GM23338 (cell line): ENCODE data around the gene CD99L2. TPM values are rescaled to one million over a fixed set of nuclear protein-coding genes. Genes with fewer than 3 reads are reported as not detected.

Experiments
- ATAC-seq: fragments of 200-7000 bp; cut with Tn5 transposase; 3 replicates; pipeline ENCODE4 v1.9.1; 2020
- DNase-seq: peaks from one replicate; pipeline ENCODE4 v3.0.0-alpha.2; 2015; ENCODE audit warnings: low spot score
- H2AFZ ChIP-seq: fragments of 200-600 bp; sonication (generic); 2 replicates; pipeline ENCODE4 v1.8.0; 2016; ENCODE audit warnings: antibody characterized with exemption, mild to moderate bottlenecking, moderate library complexity
- H3F3A ChIP-seq: fragments of 200-600 bp; sonication (generic); replicated peaks from 2 replicates; pipeline ENCODE4 v1.8.0; 2017; ENCODE audit warnings: antibody characterized with exemption, mixed run types, low read depth
- H3K27ac ChIP-seq: fragments of 200-600 bp; sonication (generic); 2 replicates; pipeline ENCODE4 v1.6.1; 2016; ENCODE audit warnings: low read depth
- H3K27me3 ChIP-seq: fragments of 200-600 bp; sonication (generic); 2 replicates; pipeline ENCODE4 v1.8.0; 2016; ENCODE audit warnings: mild to moderate bottlenecking, mixed run types, moderate library complexity; ENCODE audit not compliant: insufficient read depth
- H3K36me3 ChIP-seq: fragments of 200-600 bp; sonication (generic); 2 replicates; pipeline ENCODE4 v1.8.0; 2016; ENCODE audit warnings: mild to moderate bottlenecking; ENCODE audit not compliant: insufficient read depth
- H3K4me1 ChIP-seq: fragments of 200-600 bp; sonication (generic); 2 replicates; pipeline ENCODE4 v1.8.0; 2016; ENCODE audit warnings: mild to moderate bottlenecking, moderate library complexity; ENCODE audit not compliant: insufficient read depth
- H3K4me2 ChIP-seq: fragments of 200-600 bp; sonication (generic); 2 replicates; pipeline ENCODE4 v1.7.1; 2017; ENCODE audit warnings: mixed run types
- H3K4me3 ChIP-seq: fragments of 200-600 bp; sonication (generic); 2 replicates; pipeline ENCODE4 v1.6.1; 2016; ENCODE audit warnings: mixed run types
- H3K79me2 ChIP-seq: fragments of 200-600 bp; sonication (generic); replicated peaks from 2 replicates; pipeline ENCODE4 v1.8.0; 2017; ENCODE audit warnings: mild to moderate bottlenecking; ENCODE audit not compliant: insufficient read depth
- H3K9me2 ChIP-seq: fragments of 200-600 bp; sonication (generic); 2 replicates; pipeline ENCODE4 v1.8.0; 2017; ENCODE audit not compliant: insufficient read depth
- H4K20me1 ChIP-seq: fragments of 200-600 bp; sonication (generic); replicated peaks from 2 replicates; pipeline ENCODE4 v1.8.0; 2017; ENCODE audit warnings: mild to moderate bottlenecking; ENCODE audit not compliant: insufficient read depth
- H3K27ac Mint-ChIP-seq: 2 replicates; pipeline ENCODE4 v1.8.0; 2020; ENCODE audit warnings: inconsistent platforms, mild to moderate bottlenecking, moderate library complexity, mixed read lengths
- H3K27me3 Mint-ChIP-seq: 3 replicates; pipeline ENCODE4 v1.8.0; 2022; ENCODE audit warnings: low read depth, mild to moderate bottlenecking, moderate library complexity, mixed read lengths, inconsistent platforms; ENCODE audit not compliant: insufficient read depth, poor library complexity
- H3K36me3 Mint-ChIP-seq: 3 replicates; pipeline ENCODE4 v1.8.0; 2021; ENCODE audit warnings: low read depth, mild to moderate bottlenecking, inconsistent platforms, moderate library complexity, mixed read lengths
- H3K4me1 Mint-ChIP-seq: 3 replicates; pipeline ENCODE4 v1.8.0; 2020; ENCODE audit warnings: mild to moderate bottlenecking, inconsistent platforms, mixed read lengths
- H3K4me3 Mint-ChIP-seq: 3 replicates; pipeline ENCODE4 v1.8.0; 2021; ENCODE audit warnings: moderate library complexity, mild to moderate bottlenecking, inconsistent platforms, mixed read lengths
- H3K9me3 Mint-ChIP-seq: 3 replicates; pipeline ENCODE4 v1.8.0; 2020; ENCODE audit warnings: moderate library complexity, mild to moderate bottlenecking, inconsistent platforms, mixed read lengths
- CTCF ChIP-seq, 2 experiments: fragments of 200-600 bp in 1 of 2; sonication (generic) in 1 of 2; conservative IDR thresholded peaks; 2 replicates each; pipeline versions ENCODE4 v1.5.1 to v1.6.1; 2016 to 2017; ENCODE audit warnings: antibody characterized with exemption in 2 of 2, low read depth in 2 of 2, mild to moderate bottlenecking in 2 of 2, moderate library complexity in 1 of 2
- ETS1 ChIP-seq: IDR thresholded peaks from 2 replicates; pipeline ENCODE4 v1.6.1; 2016; ENCODE audit warnings: antibody characterized with exemption
- EZH2 ChIP-seq: fragments of 200-600 bp; sonication (generic); IDR thresholded peaks from one replicate; pipeline ENCODE4 v1.8.0; 2017; ENCODE audit warnings: antibody characterized with exemption, mild to moderate bottlenecking, low read depth; ENCODE audit not compliant: unreplicated experiment
- JUNB ChIP-seq: IDR thresholded peaks from one replicate; pipeline ENCODE4 v1.6.1; 2016; ENCODE audit warnings: antibody characterized with exemption; ENCODE audit not compliant: unreplicated experiment
- POLR2AphosphoS5 ChIP-seq: IDR thresholded peaks from 2 replicates; pipeline ENCODE4 v1.6.1; 2016; ENCODE audit warnings: antibody characterized with exemption, low read depth
- ZNF114 ChIP-seq: fragments of 250-450 bp; sonication (Bioruptor Pico); IDR thresholded peaks from 2 replicates; pipeline ENCODE4 v1.5.0; 2020; ENCODE audit warnings: mild to moderate bottlenecking, moderate library complexity
- ZNF331 ChIP-seq: fragments of 250-450 bp; sonication (Bioruptor Pico); IDR thresholded peaks from 2 replicates; pipeline ENCODE4 v1.5.0; 2020; ENCODE audit warnings: low read depth, mild to moderate bottlenecking, moderate library complexity
- ZNF462 ChIP-seq: fragments of 250-450 bp; sonication (Bioruptor Pico); IDR thresholded peaks from 2 replicates; pipeline ENCODE4 v1.5.0; 2020; ENCODE audit warnings: mild to moderate bottlenecking, moderate library complexity
- polyA plus RNA-seq: library from polyadenylated mRNA; unstranded; fragments of >200 nt; fragmentation: Nextera tagmentation; extraction: Ambion mirVana; gene quantifications from 2 replicates; pipeline ENCODE4 v1.2.1, GENCODE V29; 2016
- total RNA-seq: library from RNA; depleted of rRNA; stranded (reverse); fragments of >200 nt; shearing (Covaris generic); gene quantifications from 2 replicates; pipeline ENCODE4 v1.2.3, GENCODE V29; 2014

CD99L2 gene
- total and polyA plus RNA-seq, 2 experiments from 2014 or later = 2.6 to 6.4 TPM

GRCh38 chrX:150731795-150732194, 166.7 kb downstream of the CD99L2 start:
- no peaks in the 10 kb centered on the region for H4K20me1 ChIP-seq
- H2AFZ ChIP-seq = no peak overlapping the region
- H3K27me3 Mint-ChIP-seq = no peaks in the 10 kb centered on the region
- no peaks in the 10 kb centered on the region for H3K36me3 ChIP-seq
- no peaks in the 10 kb centered on the region for H3K4me1 Mint-ChIP-seq
- TF ChIP-seq ETS1 (no peak), ZNF331 (no peak), POLR2AphosphoS5 (no peak), ZNF114 (no peak), CTCF (conservative IDR thresholded peaks at IDR 0.05; ENCODE audit: low read depth in 2 of 2) (no peak), JUNB (no peak), EZH2 (no peak), ZNF462 (no peak)
- no peak overlapping the region for H3K4me3 Mint-ChIP-seq
- H3K36me3 Mint-ChIP-seq = peaks cover 22% of the 10 kb centered on the region; the same call in 2 of the 3 replicates
- no peaks in the 10 kb centered on the region for H3K27me3 ChIP-seq
- H3K27ac ChIP-seq = no peak overlapping the region
- DNase-seq = no peak
- no peaks in the 10 kb centered on the region for H3K9me2 ChIP-seq
- ATAC-seq = no peak
- H3K4me3 ChIP-seq = no peak overlapping the region
- no peaks in the 10 kb centered on the region for H3F3A ChIP-seq
- no peaks in the 10 kb centered on the region for H3K79me2 ChIP-seq
- H3K9me3 Mint-ChIP-seq = no peaks in the 10 kb centered on the region
- H3K27ac Mint-ChIP-seq = no peak overlapping the region
- H3K4me1 ChIP-seq = no peaks in the 10 kb centered on the region
- H3K4me2 ChIP-seq = no peak overlapping the region
